Osteoblast (primary cell): ENCODE results near the gene PAF1. TPM values are rescaled to one million over a fixed set of nuclear protein-coding genes. Genes with fewer than 3 reads are reported as not detected.
A peak's percentile ranks its signal among the peaks of the same experiment; 100 is the strongest.

Experiments
- DNase-seq: peaks from one replicate; pipeline ENCODE4 v3.0.0; 2011; ENCODE audit warnings: low spot score, mixed read lengths; ENCODE audit not compliant: insufficient read length; ENCODE audit errors: missing footprints
- H2AFZ ChIP-seq: 2 replicates; pipeline ENCODE4 v1.6.0; 2011; ENCODE audit warnings: mild to moderate bottlenecking, low read length
- H3K27ac ChIP-seq: 2 replicates; pipeline ENCODE4 v1.5.1; 2011; ENCODE audit warnings: mild to moderate bottlenecking, low read depth, low read length, moderate library complexity
- H3K27me3 ChIP-seq: 2 replicates; pipeline ENCODE4 v1.6.0; 2012; ENCODE audit warnings: mild to moderate bottlenecking, control low read depth, inconsistent platforms, low read length, moderate library complexity; ENCODE audit not compliant: insufficient read depth
- H3K36me3 ChIP-seq: 2 replicates; pipeline ENCODE4 v1.5.1; 2011; ENCODE audit warnings: mild to moderate bottlenecking, low read length, control low read depth, moderate library complexity; ENCODE audit not compliant: insufficient read depth
- H3K4me1 ChIP-seq: 2 replicates; pipeline ENCODE4 v1.5.1; 2011; ENCODE audit warnings: mild to moderate bottlenecking, low read length, control low read depth, moderate library complexity; ENCODE audit not compliant: insufficient read depth
- H3K4me2 ChIP-seq: 2 replicates; pipeline ENCODE4 v1.6.0; 2011; ENCODE audit warnings: mild to moderate bottlenecking, low read length; ENCODE audit not compliant: insufficient read depth
- H3K4me3 ChIP-seq: fragments of 200-600 bp; sonication (generic); 3 replicates; pipeline ENCODE4 v1.5.1; 2012; ENCODE audit warnings: mild to moderate bottlenecking, low read length, inconsistent platforms; ENCODE audit not compliant: insufficient read depth
- H3K79me2 ChIP-seq: 2 replicates; pipeline ENCODE4 v1.6.0; 2012; ENCODE audit warnings: mild to moderate bottlenecking, low read length, control low read depth, inconsistent platforms; ENCODE audit not compliant: insufficient read depth
- H3K9me3 ChIP-seq: 2 replicates; pipeline ENCODE4 v1.5.1; 2011; ENCODE audit warnings: low read depth, low read length, control low read depth
- H4K20me1 ChIP-seq: 2 replicates; pipeline ENCODE4 v1.6.0; 2012; ENCODE audit warnings: mild to moderate bottlenecking, low read length, control low read depth; ENCODE audit not compliant: insufficient read depth
- total RNA-seq: library from RNA; depleted of rRNA; stranded (reverse); fragments of >200 nt; gene quantifications from 2 replicates; pipeline ENCODE4 v1.2.3, GENCODE V29; 2012
- TF ChIP-seq, protein P1 (sequence below): IDR thresholded peaks from 2 replicates; pipeline ENCODE4 v1.5.1; 2011; ENCODE audit warnings: mild to moderate bottlenecking, low read depth, low read length, moderate library complexity; ENCODE audit errors: extremely low read depth

Gene PAF1
- total RNA-seq, 1 donor, result 29.3 TPM

DNA sequence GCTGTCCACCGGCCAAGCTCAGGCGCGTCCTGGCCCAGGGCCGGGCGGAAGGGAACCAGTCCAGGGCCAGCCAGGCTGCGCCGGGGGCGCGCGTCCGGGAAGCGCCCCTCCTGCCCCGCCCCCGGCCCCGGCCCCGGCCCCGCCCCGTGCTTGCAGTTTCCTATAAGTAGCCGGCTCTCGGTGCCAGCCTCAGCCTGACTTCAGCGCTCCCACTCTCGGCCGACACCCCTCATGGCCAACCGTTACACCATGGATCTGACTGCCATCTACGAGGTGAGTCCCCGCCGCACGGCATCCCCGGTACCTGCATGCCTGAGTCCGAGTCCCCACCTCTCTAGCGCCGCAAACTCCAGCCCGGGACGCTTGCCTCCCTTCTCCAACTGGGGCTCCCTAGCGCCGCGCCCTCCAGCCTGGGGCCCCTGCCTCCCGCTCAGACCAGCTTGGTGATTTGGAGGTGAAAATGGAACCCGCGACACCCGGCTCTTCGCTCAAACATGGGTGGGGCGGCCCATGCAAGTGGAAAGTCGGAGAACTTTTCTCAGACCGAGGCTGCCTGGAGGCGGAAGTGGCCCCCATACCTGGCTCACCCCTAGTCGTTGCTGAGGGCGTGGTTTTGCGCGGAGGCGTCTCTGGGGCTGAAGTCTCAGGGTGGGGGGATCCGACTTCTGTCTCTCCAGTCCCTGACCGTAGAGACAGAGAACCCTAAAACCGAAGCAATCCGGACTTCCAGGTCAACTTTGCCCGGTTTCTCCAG, 15.9 kb upstream of the PAF1 start, which contains the start of gene ZFP36:
TSS of gene ZFP36 (plus strand) at position 192 of the 754 bp plus-strand sequence. CDS start at position 250, 58 bp downstream.
- DNase-seq, result peak; percentile 99
- H3K9me3 ChIP-seq, result no peaks in the 10 kb centered on the region
- H3K4me1 ChIP-seq, result peaks cover 39% of the 10 kb centered on the region
- H3K79me2 ChIP-seq, result peaks cover 26% of the 10 kb centered on the region
- no peak within 1 kb of the TSS for H2AFZ ChIP-seq
- H3K27me3 ChIP-seq, result no peaks in the 10 kb centered on the region
- H3K27ac ChIP-seq, result peak within 1 kb of the TSS; percentile 84
- TF ChIP-seq, protein P1, sequence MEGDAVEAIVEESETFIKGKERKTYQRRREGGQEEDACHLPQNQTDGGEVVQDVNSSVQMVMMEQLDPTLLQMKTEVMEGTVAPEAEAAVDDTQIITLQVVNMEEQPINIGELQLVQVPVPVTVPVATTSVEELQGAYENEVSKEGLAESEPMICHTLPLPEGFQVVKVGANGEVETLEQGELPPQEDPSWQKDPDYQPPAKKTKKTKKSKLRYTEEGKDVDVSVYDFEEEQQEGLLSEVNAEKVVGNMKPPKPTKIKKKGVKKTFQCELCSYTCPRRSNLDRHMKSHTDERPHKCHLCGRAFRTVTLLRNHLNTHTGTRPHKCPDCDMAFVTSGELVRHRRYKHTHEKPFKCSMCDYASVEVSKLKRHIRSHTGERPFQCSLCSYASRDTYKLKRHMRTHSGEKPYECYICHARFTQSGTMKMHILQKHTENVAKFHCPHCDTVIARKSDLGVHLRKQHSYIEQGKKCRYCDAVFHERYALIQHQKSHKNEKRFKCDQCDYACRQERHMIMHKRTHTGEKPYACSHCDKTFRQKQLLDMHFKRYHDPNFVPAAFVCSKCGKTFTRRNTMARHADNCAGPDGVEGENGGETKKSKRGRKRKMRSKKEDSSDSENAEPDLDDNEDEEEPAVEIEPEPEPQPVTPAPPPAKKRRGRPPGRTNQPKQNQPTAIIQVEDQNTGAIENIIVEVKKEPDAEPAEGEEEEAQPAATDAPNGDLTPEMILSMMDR, result no peak
- H3K4me3 ChIP-seq, result peak within 1 kb of the TSS; percentile 83
- peaks cover 28% of the 10 kb centered on the region for H4K20me1 ChIP-seq
- H3K36me3 ChIP-seq, result peaks cover 13% of the 10 kb centered on the region
- H3K4me2 ChIP-seq, result peak within 1 kb of the TSS; percentile 96

DNA sequence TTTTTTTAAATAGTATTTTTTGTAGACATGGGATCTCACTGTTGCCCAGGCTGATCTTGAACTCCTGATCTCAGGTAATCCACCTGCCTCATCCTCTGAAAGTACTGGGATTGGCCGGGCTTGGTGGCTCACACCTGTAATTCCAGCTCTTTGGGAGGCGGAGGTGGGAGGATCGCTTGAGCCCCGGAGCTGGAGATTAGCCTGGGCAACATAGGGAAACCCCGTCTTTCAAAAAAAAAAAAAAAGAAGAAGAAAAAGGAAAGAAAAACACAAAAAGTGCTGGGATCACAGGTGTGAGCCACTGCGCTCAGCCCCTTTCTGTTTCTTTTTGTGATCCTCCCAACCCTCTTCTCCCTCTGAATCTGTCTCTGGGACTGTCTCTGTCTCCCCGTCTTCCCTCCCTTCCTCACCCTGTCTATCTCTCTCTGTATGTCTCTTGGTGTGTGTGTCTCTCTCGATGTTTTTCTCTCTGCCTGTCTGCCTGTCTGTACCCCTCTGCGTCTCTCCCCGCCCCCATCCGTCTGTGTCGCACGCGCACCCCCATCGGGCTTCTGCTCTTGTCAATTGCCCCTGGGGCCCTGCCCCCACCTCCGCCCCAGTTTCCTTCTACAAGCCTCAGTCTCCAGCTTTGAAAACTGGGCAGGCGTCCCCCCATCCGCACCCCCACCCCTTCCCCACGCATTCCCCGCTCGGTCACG, 15.2 kb upstream of the PAF1 start:
- H3K4me1 ChIP-seq, result peaks cover 41% of the 10 kb centered on the region
- H3K27me3 ChIP-seq, result no peaks in the 10 kb centered on the region
- H3K9me3 ChIP-seq, result no peaks in the 10 kb centered on the region
- peaks cover 13% of the 10 kb centered on the region for H3K36me3 ChIP-seq
- H3K79me2 ChIP-seq, result peaks cover 26% of the 10 kb centered on the region
- peak overlapping the region; percentile 81 for H3K27ac ChIP-seq
- H4K20me1 ChIP-seq, result peaks cover 28% of the 10 kb centered on the region
- TF ChIP-seq, protein P1, result no peak
- peak overlapping the region; percentile 96 for H3K4me2 ChIP-seq
- no peak overlapping the region for H2AFZ ChIP-seq
- H3K4me3 ChIP-seq, result peak overlapping the region; percentile 83
- DNase-seq, result no peak

DNA sequence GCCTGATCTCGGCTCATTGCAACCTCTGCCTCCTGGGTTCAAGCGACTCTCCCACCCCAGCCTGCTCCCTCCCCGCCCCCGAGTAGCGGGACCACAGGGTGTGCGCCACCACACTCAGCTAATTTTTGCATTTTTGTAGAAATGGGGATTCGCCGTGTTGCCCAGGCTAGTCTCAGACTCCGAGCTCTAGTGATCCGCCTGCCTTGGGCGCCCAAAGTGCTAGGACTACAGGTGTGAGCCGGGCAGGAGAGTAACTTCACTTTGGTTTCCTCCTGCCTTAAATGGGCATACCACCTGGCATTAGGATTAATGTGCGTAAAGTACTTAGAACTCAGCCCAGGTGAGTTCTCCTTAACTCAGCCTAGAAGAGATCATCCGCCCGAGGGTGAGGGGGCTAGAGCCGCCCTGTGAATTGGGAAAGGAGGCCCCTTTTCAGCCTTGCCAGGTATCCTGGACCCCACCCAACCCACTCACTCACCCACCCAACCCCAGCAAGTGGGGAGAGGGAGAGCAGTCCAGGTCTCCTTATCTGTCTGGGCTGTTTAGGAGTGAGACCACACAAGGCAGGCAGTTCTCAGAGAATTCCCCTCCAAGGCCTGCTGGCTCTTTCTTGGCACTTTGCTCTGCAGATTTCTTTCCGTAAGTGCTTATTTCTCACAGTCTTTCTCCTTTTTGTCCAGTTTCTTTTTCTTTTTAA, 14.5 kb upstream of the PAF1 start:
- Histone ChIP-seq H3K4me1 (peaks cover 36% of the 10 kb centered on the region), H3K27me3 (no peaks in the 10 kb centered on the region), H3K9me3 (no peaks in the 10 kb centered on the region), H3K27ac (peak overlapping the region; percentile 81), H3K36me3 (peaks cover 13% of the 10 kb centered on the region), H3K4me2 (peak overlapping the region; percentile 96), H4K20me1 (peaks cover 24% of the 10 kb centered on the region), H3K4me3 (no peak overlapping the region), H3K79me2 (peaks cover 26% of the 10 kb centered on the region), H2AFZ (no peak overlapping the region)
- peak; percentile 72 for DNase-seq
- TF ChIP-seq, protein P1, result no peak
